8988T (cell line): ENCODE results near the gene SCUBE2.

Experiments
- DNase-seq: peaks from one replicate; pipeline ENCODE4 v3.0.0; 2011

The SCUBE2 gene

DNA sequence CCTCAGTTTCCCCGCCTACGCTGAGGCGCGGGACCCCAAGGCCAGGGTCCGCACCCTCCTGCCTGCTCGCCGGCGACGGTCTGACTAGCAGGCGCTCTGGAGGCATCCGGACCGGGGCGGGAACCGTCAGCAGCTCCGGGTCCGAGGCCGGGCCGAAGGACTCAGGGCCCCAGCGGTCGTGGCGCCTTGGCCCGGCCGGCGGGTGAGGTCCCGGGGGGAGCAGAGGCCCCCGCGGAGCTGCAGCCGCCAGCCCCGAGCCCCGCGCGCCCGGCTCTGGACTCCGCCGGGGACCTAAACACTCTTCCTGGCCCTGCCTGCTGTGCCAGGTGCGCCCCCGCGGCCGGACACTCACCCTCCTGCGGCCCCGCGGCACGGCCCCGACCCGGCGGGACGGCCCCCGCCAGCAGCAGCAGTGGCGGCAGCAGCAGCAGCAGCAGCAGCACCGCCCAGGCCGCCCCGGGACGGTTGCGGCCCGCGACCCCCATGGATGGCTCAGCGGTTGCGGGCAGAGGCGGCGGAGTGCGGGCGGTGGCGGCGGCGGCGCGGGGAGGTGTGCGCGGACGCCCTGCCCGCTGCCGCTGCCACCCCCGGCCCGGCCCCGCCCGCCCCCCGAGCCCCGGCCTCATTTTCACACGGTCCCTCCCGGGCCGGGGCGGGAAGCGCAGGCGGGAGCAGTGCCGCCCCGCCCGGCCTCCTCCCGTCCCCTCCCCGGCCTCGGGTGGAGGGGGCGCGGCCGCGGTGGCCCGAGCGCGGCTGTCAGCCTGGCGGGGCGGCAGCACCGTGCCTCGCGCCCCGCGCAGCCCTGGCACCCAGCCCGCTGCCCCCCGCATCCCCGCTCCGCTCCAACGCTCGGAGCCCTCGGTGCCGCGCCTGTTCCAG lies at the start of gene SCUBE2:
Gene SCUBE2, minus strand, starts transcription at position 556 of the 879 bp plus-strand sequence. Its CDS starts 71 bp downstream, at position 485.
- no peak for DNase-seq

DNA sequence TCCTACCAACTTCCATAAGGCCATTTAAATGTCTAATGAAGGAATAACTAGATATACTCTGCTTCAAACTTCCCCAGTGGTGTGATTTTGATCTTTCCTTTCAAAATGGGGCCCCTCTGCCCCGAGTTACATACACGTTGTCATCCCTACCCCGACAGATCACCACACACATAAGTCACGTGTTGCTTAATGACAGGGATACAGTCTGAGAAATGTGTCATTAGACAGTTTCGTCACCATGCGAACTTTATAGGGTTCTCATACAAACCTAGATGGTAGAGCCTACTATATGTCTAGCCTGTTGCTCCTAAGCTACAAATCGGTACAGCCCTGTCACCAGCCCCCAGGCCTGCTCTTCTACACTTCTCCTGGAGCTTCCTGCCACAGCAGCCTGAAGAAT lies 49.8 kb upstream of the SCUBE2 start:
- DNase-seq: no peak

DNA sequence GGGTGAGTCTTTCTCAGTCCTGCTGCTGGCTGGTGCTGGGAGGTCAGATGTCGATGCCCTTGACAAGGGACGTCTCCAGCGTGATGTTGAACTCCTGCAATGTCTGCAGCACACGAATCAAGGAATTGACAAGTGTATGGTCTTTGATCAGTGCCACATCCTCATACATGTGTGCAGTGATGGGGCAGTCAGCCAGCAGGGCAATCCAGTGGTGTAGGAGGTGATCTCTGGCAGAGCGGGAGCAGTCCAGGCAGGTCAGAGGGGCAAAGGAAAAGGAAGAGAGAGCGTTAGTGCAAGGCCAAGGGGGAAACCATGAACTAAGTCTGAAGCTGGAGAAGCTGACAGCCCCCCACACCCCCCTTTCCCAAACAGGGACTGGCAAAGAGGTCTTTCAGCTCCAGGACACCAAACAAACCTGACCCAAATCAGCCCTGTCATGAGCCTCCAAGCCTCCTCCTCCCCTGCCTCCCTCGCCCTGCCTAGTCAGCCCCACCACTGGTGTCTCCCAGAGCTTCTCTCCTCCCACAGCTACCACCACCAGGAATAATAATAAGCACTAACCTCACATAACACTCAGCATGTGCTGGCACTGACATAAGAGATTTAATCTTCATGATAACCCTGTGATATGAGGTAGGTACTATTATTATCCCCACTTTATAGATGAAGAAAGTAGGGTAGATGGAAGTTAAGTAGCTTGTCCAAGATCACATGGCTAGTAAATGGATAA lies 48.4 kb upstream of the SCUBE2 start:
- DNase-seq: no peak

DNA sequence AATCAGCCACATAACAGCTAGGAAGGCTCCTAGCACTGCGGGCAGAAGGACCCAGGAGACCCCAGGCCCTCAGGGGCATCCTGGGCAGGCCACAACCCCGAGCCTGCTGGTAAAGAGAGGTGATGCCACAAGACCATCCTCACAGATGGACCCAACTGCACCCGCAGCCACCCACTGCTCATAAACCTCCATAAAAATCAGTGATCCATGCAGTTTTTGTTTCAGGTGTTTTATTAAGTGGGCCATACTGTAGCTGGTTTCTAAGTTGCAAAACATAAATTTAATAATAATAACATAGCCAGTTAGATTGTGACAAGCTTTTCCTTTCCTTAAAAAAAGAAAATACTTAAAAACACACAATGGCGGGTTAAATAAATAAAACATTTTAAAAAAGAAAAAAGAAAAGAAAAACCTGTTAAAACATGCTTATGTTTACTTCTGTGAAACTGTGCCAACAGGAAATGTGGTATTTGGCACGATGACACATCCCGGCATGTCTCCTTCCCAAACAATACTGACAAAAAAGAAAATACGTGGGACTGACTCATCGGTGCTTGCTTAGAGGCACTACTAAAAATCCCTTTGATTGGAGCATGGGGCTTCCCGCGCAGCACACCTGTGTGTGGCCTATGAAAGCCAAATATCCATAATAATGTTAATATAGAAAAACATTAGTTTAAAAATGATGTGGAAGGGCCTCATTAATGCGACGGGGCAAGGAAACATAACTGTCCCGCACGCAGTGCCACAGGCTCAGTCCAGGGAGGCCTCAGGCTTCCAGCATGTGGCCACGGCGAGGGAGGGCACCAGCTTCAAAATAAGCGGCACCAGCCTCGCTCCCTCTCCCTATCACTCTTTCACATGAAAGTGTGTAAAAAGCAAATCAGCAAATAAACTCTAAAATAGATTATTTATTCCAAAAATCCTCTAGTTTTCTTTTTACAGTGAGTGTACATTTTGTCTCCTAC lies 47.5 kb upstream of the SCUBE2 start:
- peak; percentile 57 for DNase-seq

DNA sequence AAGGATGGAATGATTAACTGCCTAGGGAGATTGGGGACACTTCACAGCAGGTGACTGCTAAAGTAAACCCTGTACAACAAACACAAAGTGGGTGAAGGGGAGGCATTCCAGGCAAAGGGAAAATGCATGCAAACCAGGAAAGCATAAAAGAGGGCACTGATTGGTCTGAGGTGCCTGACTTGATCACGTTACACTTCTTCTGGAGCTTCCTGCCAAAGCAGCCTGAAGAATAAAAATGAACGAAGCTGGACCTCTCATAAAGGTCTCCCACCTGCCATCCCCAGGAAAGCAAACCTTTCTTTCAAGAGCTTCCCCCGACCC lies 46.7 kb upstream of the SCUBE2 start:
- no peak for DNase-seq

DNA sequence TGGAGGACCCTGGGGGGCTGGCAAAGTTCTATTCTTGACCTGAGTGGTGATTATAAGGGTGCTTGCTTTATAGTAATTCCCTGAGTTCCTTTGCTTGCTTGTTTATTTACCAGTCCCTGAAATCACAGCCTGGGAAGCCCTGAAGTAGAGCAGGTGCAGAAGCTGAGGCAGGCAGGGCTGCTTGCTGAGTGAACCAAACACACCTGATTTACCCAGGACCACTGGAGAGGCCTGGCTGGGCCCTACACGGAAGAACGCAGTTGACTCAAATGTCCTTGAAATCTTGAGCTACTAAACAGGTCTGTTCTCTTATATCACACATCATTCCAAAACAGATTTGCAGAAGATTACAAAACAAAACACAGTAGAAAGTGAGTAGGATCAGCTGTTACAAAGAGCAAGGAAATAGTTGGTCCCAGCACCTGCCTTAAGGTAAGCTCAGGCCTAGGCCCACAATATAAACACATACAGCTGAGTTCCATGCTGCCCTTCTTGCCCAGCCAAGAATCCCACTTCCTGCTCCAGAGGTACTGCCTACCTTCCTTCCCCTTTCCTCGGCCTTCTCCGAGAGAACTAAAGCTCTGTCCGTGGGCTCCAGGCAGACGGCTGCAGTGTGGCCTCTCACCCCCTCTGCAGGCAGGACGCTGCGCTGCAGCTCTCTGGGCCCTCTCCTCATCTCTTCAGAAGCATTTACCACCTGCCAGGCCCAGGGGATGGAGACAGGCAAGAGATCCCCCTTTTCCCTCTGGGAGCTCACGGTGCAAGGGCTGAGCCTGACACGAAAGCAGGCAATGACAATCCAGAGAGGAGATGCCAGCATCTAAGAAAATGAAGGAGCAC lies 46.1 kb upstream of the SCUBE2 start:
- peak; percentile 50 for DNase-seq

DNA sequence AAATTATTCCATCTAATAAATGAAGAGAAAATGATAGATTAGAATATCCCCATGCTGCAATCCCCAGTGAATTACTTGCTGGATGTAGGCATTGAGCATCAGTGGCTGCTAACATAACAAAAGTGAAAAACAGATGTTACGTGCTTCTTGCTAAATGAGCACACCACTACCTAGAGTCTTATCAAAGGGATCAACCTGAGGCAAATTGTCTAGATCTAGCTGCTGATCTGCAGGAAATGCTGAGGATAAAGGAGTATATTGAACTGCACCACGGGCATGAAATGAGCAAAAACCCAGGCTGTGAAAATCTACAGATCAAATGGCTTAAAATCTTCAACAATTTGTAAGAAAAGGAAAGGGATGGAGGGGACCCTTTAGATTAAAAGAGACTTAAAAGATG lies 45.3 kb upstream of the SCUBE2 start:
- DNase-seq: no peak

DNA sequence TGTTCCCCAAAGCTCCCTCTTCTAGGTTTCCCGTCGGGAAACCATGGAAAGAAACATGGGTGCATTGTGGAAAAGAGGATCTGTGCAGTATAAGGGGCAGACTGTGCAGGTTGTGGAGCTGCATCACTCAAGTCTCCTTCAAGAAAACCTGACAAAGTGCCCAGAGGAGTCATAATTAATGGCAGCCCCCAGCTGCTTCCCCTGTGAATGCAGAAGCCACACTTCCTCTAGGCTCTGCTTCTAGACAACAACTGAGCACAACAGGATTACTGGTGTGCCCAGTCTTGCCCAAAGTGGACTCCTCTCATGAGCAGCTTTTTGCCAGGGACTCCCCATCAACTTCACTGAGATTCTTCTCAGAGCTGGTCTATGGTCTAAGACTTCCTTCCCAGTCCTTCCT lies 42.6 kb upstream of the SCUBE2 start:
- DNase-seq: no peak

DNA sequence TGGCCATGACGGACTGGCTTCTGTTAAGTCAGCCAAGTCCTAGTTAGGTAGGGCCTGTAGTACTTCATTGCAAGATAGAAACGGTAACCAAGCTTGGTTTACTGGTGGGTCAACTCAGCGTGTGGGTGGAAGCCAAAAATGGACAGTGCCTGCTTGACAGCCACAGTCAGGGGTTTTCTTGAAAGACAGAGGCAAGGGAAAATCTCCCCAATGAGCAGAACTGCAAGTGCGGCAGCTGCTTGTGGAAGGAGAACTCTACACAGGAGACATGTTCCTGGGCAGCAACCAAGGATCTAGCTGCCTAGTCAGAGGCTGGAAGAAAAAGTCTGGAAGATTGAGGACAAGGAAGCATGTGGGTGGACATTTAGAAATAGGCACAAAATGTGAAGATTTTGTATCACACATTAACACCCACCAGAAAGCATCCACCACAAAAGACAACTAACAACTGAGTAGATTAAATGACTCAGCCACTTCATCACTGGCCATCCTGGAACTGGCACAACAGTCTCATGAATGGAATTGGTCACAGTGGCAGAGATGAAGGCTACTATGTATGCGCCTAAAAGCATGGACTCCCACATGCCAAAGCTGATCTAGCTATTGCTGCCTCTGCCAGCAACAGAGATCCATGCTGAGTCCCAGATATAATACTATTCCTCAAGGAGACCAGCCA lies 40.9 kb upstream of the SCUBE2 start:
- DNase-seq: no peak

DNA sequence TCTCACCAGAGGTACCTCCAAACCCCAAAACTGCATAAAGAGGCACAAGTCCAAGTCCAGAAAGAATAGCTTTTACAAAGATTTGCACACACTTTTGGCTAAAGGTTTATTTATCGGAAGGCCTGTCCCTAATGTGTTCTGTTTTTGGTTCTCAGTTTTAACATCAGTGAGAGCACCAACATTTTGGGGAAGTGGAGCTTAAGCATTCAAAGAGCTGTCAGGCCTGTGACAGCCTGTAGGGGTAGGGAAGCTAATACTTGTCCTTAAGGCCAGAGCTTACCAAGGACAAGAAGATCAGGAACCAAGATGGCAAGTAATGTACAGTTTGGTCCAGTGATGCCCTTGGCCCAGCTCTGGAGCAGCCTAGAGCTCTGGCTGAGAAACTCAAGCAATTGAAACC lies 38.9 kb upstream of the SCUBE2 start:
- DNase-seq: no peak

DNA sequence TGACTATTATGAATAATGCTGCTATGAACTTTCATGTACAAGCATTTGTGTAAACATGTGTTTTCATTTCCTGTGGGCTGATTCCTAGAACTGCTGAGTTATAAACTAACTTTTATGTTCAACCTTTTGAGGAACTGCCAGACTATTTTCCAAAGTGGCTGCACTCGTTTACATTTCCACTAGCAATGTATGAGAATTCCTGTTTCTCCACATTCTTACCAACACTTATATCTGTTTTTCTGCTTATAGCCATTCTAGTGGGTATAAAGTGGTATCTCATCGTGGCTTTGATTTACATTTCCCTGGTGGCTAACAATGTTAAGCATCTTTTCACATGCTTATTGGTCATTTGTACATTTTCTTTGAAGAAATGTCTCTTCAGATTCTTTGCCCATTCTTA lies 35.2 kb upstream of the SCUBE2 start:
- no peak for DNase-seq

DNA sequence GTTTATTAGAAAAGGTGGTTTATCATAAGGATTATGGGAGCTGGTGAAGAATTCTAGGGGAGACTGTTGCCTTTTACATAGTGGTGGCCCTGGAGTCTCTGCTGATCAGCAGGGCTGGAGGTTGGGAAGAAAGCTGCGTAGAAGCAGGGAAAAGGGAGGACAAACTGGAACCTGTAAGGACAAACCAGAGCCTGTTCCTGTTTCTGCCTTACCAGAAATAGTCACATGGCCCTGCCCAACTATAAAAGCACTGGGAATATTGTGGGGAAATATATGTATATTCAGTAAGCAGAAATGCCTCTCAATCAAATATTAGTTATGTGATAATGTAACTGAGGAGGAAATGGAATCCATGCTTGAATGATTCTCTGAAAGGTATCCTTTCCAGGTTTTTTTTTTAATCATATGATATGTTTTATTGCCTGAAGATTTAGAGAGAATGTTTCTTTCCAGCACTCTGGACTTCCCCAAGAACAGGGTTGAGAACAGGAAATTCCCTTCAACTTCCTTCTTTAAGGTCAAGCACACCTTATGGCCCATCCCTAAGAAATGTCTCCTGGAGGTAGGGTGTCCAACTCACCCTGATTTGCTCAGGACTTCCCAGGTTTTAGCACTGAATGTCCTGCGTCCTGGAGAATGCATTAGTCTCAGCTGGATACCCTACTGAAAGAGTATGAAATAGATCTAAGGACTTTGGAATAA lies 33.9 kb upstream of the SCUBE2 start:
- DNase-seq: no peak

DNA sequence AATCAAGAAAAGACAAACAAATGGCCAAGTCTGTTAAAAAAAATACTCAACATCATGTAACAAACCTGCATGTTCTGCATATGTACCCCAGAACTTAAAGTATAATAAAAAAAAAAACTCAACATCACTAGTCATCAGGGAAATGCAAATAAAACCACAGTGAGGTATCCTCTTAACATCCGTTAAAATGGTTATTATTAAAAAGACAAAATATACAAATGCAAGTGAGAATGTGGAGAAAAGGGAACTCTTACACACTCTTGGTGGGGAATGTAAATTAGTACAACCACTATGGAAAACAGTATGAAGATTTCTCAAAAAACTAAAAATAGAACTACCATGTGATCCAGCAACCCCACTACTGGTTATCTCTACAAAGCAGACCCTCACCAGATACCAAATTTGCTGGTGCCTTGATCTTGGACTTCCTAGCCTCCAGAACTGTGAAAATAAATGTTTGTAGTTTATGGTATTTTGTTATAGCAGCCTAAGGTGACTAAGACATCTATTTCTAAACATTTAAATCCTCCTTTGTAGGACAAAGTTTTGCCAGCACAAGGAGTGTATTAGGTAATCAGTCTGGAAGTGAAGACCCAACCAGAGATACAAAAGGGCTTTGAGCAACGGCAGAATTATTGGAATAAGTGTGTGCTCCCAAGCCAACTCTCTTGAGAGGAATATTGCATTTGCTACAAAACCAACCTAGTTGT lies 32.4 kb upstream of the SCUBE2 start:
- no peak for DNase-seq

DNA sequence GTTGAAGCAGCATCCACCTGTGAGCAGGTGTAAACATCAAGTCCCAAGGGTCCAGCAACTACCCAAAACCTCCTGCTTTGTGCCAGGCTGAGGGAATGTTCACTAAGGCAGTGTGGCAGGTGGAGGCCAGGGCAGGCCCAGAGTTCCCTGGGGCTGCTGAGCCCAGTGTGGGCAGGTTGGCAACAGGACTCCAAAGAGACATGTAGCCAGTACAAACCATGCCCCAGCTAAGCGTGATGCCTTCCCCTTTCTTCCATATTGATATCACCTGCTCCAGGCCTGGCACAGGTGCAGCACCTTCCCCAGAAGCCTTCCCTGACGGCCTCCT lies 30.0 kb upstream of the SCUBE2 start:
- DNase-seq: no peak

DNA sequence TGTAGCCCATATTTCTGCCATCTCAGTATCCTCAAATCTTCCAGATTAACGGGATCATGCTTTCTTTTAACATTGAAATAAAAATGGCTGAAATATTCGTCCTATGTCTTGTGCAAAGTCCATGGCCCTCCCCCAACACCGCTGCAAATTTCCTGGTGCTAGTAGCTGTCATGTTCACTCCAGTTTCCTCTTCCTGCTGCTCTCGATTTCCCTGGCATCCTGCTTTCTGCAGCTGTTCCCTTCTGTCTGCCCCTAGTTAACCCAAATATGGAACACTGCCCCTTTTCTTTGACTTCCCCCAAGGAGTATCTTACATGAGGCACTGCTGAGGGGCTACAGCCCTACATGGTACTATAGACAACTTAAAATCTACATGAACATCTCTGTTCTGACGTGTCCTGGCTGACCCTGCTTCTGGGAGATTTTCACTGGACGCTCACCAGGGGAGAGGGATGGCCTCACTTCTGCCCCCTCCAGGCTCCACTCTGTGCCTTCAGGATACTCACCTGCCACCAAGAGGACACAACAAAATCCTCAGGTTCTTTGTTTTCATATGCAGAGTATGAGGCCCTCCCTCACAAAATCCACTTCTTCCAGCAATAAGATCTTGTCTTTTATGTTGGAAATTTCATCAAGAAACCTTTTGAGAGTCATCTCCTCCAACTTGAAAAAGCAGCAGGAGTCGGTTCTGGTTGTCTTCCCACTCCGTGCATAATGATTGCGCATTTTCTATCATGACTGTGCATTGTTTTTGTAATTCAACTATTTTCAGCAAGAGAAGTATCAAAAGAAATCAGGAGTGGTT lies 29.5 kb upstream of the SCUBE2 start:
- DNase-seq: peak; percentile 51

DNA sequence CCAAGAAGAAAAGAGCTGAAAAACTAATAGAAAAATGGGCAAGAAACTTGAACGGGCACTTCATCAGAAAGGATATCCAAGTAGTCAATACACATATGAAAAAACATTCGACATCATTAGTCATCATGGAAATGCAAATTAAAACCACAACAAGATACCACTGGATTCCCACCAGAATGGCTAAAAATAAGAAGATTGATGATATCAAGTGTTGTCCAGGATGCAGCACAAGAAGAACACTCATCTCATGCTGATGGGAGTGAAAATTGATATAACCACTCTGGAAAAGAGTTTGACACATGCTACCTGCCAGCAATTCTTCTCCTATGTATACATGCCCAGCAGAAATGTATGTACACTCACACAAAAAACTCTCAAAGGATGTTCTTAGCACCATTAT lies 26.9 kb upstream of the SCUBE2 start:
- DNase-seq: no peak

DNA sequence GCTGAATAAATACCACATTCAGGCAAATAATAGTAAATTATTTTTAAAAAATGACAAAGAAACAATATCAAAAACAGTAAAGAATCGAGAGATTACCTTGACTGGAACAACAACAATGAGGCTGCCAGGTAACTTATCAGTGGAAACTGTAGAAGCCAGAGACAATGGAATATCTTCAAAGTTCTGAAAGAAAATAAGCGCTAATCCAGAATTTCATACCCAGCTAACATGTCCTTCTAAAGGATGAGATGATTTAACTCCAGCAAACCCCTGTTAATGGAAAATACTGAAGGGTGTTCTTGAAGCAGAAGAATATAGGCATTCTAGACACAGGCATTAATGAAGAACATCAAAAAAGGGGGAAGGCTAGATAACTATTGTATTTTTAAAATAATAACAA lies 20.7 kb upstream of the SCUBE2 start:
- no peak for DNase-seq

DNA sequence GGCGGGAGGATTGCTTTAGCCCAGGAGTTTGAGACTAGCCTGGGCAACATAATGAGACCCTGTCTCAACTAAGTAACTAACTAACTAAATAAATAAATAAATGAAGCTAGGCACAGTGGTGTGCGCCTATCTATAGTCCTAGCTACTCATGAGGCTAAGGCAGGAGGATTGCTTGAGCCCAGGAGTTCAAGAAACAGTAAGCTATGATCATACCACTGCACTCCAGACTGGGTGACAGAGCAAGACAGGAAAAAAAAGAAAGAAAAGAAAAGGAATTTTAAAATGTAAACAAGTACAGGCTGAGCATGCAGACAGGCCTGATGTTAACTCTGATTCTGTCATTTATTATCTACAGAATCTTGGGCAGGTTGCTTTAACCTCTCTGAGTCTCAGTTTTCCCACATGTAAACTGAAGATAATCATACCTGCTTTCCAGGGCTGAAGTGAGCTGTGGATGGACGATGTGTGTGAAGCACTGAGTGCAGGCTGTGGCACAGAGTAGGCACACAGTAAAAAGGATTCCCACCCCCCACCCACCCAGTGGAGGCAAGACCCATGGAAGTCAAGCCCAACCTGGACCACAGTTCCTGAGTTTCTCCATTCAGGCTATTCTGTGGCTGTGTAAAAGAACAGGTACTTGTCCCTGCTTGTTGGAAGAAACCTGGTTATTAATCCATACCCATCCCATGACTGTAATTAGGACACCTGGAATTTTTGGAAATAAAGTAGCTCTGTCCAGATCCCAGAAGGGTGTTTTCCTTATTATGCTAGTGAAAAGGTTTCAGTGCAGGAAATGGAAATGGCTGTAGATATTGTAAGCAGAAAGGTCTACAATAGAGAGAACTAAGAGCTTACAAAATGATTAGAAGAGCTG lies 18.7 kb upstream of the SCUBE2 start:
- DNase-seq: no peak

DNA sequence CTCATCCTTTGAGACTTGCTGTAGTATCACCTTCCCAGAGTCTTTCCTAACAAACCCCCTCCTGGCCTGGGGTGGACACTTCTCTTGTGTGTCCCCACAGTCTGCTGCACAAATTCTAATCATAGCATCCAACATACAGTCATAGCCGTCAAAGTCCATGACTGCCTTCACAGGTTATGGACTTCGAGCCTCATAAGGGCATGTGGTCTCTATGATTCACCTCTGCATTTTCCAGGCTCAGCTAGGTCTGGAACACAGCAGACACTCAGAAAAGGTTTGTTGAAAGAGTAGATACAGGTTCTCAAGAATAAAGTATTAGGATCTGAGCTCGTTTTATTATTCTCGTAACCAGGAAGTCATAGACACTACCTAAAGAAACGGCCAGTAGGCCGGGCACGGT lies 13.2 kb upstream of the SCUBE2 start:
- no peak for DNase-seq
